Activated CD4-positive, CD25-positive, alpha-beta regulatory T cell treated with anti-CD3 and anti-CD28 coated beads, Interleukin-2, amount 50 U/mL, for 24 hours (primary cell): ENCODE data around the gene ZDHHC3.
"Not testable (repeated sequence)": the region's sequence is repeated elsewhere in the genome, so short reads cannot be mapped to it uniquely, and the experiment has no call there.

Source experiments
- ATAC-seq, 2 donors: fragments of 150-1000 bp; cut with Tn5 transposase; one replicate each; pipeline ENCODE4 v1.10.0; 2021; ENCODE audit warnings: mild to moderate bottlenecking in 1 of 2, moderate library complexity in 1 of 2

ZDHHC3 gene

DNA sequence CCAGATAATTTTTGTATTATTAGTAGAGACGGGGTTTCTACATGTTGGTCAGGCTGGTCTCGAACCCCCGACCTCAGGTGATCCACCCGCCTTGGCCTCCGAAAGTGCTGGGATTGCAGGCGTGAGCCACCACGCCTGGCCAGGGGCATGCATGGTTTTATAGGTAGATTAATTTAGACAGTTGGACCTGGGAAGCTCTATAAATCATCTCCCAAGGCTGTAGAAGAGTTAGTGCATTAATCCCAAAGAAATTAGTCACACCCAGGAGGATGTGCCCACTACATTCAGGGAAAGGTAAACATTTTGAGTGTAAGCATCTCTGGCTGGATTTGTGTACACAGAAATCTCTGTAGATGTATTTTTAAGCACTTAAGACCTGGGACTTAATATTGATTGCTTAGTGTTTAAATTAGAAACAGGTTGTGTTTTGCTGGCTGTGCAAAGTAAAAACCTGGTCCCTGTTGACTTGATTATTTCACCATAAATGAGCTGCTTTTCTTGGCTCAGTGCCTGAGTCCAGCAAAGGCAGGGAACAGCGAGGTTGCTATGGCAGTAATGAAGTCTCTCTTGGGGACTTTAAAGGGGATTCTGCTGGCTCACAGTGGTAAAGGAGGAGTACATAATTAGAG lies 19.3 kb upstream of the ZDHHC3 start:
- ATAC-seq = no peak

DNA sequence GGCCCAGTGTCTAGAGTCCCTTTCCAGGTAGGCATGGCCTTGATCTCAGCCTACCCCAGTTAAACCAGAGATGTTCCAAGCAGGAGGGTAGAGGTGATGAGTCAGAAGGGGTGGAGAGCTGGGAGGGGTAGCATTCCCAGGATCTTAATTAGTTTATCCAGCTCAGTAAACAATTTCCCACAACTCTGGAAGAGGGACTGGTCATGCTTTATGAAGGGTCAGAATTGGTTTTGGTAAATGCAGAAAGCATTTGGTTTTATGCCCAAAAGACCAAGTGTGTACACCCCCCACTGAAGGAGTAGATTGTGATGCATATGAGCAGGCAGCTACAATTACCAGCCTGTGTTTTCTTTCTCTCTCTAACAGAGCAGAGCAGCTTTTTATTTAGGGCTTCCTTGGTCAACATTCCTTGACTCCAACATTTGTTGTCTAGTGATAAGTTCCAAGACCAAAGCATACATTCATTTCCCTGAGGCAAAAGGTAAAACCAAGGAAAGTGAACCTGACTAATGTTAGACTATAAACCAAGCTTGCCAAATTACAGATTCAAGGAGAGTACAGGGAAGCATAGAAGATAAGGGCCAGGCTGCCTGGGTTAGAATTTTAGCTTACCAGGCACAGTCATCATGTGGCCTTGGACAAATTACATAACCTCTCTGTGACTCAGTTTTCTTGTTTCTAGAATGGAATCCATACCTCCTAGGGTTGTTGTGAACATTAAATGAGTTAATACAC lies 17.7 kb upstream of the ZDHHC3 start:
- ATAC-seq = peak; percentile 44 to 50

DNA sequence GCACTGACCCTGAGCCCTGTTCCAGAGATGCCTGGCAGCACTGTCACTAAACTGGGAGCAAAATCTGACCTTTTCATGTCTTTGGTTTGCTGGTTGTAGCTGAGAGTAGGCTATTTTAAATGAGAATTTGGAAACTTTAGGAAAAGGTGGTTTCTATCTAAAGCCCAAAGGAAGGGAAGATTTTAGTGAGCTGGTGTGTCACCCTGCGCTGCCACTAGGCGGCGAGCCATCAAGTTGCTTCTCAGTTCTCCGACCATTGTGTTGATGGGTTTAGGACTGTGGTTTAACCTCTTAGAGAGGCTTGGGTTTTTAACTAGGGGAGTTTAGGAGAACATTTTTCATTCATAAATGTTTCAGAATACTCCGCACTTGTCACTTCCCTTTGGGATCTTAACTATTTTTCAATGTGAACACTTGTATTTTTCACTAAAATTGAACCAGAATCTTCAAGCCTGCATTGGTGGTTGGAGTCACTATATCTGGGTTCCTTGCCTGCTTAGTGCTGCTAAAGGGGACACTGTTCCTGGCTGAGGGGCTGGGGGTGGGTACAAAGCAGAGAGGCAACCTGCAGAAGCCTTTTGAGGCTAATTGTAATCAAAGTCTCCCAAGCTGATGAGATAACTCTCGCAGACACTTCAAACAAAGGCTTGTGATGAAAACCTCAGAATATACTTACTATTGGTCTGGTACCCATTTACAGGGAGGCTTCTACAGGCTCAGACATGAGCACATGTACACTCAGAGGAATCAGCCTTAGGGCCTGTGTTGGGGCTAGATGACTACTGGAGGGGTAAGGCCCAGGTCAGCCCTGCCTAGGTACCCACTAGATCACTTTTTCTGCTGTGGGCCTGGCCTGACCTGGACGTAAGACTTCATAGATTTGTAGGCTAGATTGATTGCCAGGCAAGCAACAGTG lies 16.8 kb upstream of the ZDHHC3 start:
- no peak for ATAC-seq

DNA sequence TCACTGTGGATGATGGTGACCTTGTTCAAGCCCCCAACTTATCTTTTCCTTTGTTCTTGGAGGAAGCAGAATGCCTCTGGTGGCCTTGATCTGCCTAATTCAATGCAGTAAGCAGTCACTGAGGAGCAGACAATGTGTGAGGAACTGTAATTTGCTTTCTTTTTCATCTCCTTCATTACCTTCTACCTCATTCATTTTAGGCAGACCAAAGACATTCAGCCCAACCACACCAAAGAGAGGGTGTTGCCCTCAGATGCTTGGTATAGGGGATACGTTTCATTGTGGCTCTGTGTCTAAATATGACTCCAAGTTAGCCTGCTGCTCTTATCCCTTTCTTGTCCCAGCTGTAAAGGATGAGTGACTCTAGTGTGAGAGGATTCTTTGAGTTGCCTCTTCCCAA lies 15.4 kb upstream of the ZDHHC3 start:
- ATAC-seq = no peak

DNA sequence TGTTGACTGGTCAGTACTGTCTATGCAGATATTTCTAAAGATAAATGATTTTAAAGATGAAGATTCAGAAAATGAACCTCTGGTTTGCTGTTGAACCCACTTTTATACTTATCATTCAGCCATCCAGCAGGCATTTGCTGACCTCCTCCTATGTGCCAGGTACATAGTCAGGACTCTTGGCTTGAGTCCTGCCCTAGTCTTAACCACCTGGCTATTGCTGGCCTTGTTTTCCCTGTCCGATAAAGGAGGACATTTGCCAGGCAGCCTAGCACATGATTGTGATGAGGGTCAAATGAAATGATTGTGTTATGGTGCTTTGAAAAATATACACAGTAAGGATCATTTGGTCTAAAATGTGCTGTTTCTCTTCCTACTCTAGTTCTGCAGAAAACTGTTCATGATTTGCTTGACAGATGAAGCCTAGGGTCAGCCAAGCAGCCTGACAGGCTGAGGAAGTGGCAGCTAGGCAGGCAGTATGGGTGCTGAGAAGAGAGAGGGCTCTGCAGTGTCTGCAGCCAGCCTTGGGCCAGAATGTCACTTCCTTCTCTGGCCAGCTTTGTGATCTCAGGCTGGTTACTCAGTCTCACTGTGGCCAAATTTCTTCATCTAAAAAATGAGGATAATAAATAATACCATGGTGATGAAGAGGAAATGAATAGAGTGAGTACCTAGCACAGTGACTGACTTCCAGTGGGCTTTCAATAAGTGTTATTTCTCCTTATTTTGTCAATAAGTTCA lies 13.8 kb upstream of the ZDHHC3 start:
- ATAC-seq = no peak

DNA sequence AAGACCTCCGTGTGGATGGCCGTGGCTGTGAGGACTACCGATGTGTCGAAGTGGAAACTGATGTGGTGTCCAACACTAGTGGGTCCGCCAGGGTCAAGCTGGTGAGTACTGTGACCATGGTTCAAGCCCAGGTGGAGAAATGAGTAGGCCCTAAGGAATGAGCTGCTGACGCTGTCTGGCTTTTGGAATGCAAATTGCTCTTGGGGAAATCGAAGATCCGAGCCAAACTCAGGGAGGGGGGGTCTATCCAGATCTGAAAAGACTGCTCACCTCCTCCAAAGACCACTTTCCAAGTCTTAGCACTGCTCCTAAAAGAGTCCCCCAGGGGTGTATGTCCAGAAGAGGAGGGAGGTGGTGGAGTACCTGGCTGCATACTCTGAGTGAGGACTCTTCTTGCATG lies 13.2 kb upstream of the ZDHHC3 start:
- ATAC-seq = no peak

DNA sequence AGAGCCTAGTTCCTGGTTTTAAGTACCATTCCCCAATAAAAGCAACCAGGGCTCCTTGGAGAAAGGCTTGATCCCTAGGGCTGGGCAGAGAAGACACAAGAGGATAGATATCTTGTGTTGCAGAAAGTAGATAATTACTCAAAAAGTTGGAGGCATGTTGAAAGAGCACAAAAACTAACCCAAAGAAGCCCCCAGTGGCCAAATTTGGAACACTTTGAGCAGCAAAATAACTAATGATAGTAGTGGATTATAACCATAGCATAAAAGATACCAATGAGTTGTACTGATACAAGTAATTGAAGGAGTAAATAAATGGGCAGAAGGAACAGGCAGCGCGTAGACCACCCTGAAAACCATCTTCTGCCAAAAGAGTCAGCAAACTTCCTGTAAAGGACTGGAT lies 12.1 kb upstream of the ZDHHC3 start:
- peak in 1 of 2 donors; percentile 41 for ATAC-seq

DNA sequence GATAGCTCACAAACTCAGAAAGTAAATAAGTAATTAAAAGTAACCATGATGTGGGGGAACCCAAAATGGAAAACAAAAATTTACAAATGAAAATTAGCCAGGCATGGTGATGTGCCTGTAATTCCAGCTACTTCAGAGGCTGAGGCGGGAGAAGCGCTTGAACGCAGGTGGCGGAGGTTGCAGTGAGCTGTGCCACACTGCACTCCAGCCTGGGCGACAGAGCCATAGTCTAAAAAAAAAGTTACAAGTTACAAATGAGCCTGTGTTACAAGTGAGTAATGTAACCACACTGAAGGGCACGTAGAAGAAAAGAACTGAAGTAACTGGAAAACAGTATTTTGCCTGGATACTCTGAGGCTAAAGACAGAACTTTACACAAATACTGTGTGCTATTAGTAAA lies 11.4 kb upstream of the ZDHHC3 start:
- no peak for ATAC-seq

DNA sequence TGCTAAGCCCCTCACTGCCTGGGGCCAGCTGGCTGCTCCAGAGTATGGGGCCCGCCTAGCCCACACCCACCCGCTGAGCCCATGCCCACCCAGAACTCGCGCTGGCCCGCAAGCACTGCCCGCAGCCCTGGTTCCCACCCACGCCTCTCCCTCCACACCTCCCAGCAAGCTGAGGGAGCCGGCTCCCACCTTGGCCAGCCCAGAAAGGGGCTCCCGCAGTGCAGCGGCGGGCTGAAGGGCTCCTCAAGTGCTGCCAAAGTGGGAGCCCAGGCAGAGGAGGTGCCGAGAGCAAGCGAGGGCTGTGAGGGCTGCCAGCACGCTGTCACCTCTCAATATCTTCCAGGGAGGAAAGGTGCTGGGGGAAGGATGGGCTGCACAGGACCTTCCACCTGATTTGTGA lies 10.4 kb upstream of the ZDHHC3 start:
- not testable (repeated sequence) for ATAC-seq

DNA sequence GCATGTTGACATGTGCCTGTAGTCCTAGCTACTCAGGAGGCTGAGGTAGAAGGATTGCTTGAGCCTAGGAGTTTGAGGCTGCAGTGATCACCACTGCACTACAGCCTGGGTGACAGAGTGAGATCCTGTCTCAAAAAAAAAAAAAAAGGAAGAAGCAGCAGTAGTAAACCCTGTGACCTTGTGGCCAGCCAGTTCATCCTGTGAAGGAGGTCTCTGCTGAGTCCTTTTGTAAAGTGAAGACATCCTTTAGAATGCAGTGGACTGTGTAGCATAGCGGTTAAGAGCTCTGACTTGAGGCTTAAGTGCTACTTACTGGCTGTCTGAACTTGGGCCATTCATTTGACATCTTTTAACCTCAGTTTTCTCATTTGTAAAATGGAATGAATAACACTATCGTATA lies 8.4 kb upstream of the ZDHHC3 start:
- ATAC-seq = no peak

DNA sequence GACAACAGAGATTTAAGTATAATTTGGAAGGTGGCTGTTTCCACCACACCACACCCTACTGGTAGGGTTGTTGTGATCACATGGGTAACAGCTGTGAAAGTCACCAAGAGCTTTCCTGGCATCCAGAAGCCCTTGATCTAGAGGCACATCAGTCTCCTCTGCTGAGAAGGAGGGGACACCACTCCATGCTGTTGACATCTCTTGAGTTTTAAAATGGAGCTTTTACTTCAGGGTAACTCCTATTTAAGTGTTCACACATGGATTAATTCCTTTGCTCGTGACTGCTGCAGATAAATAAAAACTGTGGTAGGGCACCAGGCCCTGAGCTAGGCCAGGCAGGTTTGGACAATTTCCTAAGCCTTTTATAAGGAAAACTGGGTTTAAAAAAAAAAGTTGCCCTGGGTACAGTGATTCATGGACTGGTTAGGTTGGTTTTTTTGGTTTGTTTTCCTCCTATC lies 7.5 kb upstream of the ZDHHC3 start:
- ATAC-seq = no peak

DNA sequence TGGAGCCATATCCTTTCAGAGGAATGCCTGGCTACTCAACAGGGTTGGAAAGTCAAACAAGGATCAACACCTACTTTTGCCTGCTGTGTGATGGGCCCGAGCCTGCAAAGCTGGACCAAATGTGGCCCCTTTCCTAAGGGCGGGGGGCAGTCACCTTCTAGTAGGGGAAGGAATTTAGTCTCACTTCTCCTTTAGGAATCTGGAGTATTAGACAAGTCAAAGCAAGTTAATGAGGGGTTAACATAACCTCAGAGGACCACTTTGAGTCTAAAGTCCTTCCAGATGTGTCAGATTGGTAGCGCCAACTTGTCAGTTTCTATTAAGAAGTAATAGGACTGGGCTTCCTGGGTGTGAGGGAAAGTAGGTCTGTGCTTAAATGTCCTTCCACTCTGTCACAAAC lies 6.8 kb upstream of the ZDHHC3 start:
- no peak for ATAC-seq

DNA sequence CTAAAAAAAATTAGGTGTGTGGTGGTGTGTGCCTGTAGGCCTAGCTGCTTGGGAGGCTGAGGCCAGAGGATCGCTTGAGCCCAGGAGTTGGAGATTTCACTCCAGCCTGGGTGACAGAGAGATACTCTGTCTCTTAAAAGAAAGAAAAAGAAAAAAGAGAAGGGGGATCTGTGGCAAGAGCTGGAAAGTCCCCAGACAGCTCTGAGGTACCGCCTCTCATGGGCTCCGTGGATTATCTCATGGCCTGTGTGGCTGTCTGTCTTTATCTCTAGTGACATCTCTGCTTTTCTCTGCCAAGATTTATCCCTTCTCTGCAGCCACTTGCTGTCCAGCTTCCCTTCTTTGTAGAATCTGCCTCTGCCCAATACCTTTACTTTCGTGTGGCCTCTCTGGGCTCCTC lies 5.8 kb upstream of the ZDHHC3 start:
- ATAC-seq = peak; percentile 42 to 50

DNA sequence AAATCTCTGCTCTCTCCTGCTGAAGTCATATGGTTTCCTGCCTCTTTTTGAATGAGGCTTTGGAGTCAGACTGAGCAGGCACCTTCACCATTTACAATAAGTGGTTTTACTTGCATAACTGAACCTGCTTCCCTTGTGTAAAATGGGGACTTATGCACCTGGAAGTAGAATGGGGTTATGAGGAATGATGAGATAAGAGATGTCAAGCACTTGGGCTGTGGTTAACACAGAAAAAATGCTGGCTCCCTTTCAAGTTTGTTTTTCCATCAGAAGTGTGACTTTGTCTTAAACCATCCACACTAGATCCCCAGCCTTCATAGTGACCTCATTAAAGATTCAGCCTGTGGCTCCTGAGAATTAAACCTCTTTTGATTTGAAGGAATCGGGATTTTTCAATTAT lies 5.2 kb upstream of the ZDHHC3 start:
- ATAC-seq = no peak

DNA sequence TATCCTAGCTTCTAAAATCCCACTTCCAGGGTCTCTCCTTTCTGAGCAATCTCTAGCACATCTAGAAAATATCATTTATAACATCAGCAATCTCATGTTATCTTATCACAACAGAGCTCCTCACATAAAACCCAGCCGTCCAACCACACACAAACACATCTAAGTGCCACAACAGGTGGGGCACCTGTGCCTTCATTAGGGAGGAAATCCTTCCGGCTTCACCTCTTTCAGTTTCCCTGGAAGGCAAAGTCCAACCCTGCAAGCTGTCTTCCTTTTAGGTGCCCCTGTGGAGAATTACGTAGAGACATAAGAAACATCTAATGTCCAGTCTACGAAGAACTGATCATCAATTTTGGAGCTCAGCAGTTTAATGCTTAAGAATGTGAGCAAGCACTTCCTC lies 1.6 kb downstream of the ZDHHC3 start:
- ATAC-seq = no peak

DNA sequence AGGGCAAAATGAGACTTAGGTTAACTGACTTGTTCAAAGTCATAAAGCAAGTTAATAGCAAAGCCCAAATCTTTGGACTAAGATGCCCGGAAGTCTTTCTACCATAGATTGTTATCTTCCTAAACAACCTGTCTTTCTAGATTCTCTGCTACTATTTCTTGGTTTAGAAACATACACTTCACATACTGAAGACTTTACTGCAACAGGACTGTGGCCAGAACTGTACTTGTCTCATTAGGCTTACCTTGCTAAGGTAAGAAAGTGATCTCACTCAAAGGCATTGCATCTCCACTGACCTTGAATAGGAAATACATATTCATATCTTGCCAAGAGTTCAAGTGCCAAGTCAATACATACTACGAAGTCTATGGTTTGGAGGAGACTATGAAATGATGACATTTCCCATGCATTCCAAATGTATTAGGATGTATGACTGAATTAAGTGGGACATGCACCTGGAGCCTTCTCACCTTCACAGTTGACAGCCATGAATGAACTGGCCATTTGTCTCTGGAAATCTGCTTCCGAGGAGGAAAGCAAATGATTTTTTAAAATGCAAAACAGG lies 5.0 kb downstream of the ZDHHC3 start:
- no peak for ATAC-seq

DNA sequence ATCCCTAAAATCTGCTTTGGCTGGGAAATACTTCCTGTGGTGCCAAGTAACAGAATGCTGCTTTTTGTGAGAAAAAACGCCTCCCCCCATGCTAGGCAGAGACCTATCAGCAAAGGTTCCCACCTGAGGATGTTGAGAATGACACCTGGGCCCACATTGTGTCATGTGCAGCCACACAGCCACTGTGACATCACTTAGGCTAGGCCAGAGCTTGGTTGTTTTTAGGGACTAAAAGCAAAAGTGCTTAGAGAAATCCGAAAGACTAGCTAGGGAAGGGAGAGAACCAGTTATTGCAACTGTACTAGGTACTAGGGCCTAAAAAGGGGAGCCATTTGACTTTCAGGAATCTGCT lies 6.2 kb downstream of the ZDHHC3 start:
- ATAC-seq = no peak

DNA sequence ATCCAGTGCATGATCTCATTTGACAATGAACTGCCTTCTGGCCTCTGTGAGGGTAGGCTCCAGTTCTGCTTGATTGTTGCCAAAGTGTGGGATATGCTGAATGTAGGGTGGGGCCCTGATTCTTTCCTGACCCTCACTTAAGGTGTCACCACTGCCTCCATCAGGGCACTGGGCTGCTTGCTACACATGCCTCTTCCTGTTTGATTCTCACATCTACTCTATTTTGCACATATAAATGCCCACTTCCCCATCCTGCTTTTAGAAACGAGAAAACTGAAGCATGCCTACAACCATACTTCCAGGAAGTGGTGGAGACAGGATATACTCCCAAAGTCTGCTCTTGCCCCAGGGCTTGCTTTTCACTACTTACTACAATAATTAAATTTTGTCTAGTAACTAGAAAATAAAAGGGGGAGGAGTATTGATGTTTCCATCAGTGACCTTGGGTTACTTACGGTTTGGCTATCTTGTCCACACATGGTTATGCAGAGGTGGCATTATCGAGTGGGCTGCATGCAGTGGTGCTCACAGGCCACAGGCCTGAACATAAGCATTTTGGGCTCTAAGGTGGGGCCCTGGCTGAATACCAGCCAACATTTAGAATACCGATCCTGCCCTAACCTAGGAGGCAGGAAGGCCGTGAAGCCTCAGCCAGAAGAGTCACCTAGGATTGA lies 6.7 kb downstream of the ZDHHC3 start:
- ATAC-seq = no peak

DNA sequence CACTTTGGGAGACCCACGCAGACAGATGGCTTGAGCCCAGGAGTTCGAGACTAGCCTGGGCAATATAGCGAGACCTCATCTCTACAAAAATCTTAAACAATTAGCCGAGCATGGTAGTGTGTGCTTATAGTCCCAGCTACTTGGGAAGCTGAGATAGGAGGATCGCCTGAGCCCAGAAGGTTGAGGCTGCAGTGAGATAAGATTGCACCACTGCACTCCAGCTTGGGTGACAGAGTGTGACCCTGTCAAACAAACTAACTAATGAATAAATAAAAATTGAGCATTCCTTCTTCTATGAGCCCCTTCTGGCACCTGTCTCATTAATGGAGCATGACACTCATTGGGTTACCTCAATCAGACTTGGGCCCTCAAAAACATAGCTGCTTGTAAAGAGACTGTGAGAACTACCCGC lies 7.5 kb downstream of the ZDHHC3 start:
- no peak for ATAC-seq

DNA sequence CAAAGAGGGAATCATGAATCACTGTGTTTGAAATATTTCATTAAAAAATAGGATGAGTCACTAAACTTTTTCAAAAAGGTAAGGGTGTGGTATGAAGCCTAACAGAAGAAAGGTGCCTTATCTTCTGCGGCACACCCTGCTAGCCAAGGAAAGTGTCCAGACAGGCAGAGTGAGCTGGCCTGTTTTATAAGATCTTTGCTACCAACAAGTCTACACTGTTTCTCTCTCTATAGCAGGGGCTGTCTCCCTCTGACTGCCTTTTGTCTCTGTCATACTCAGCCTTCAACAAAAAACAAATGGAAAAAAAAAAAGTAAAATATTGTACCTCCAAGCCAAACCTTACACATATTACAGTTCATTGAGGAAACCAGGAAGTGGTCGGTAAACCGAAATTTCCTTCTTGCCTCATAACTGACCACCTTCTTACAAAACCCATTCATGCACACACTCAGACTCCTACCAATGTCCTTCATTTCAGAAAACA lies 9.1 kb downstream of the ZDHHC3 start:
- peak in 1 of 2 donors; percentile 24 for ATAC-seq

DNA sequence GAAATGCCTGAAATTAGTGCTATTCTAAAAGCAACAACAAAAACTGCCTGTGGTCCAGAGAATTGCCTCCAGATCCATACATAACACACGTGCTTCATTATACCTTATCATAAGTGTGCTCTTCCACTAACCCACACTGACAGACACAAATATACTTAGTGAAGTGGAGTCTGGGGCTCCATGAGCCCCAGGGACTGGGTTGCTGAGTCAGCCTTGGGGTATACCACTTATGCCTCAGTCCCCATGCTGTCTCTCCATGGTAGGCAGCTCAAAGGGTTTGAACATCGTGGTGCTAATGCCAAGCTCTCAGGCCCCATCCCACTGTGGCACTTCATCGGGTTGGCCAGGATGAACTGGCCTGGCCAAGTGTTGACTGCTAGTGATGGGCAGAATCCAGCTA lies 10.8 kb downstream of the ZDHHC3 start:
- ATAC-seq = no peak
